GM18909 (cell line): ENCODE data around the gene IFT25.
A peak's percentile ranks its signal among the peaks of the same experiment; 100 is the strongest.

ENCODE experiments used
- ATAC-seq: cut with Tn5 transposase; IDR thresholded peaks from one replicate; pipeline ENCODE4 v1.9.1; 2021; ENCODE audit warnings: mild to moderate bottlenecking; ENCODE audit not compliant: unreplicated experiment, poor library complexity

Gene IFT25

DNA sequence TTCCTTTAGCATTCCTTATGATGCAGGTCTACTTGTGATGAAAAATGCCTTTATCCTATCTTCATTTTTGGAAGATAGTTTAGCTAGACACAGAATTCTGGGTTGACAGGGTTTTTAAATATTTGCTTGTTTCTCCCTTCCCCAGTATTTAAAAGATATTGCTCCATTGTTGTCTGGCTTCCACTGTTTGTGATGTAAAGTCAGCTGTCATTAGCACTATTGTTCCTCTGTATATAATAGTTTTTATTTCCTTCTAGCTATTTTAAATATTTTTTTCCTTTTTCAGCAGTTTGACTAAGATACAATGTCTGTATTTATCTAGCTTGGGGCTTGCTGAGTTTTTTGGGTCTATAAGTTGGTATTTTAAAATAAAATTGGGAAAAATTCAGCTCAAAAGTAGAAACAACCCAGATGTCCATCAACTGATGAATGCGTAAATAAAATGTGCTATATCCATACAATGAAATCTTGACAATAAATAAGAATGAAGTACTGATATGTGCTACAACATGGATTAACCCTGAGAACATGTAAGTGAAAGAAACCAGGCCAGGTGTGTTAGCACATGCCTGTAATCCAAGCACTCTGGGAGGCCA lies 11.2 kb downstream of the IFT25 start:
- ATAC-seq = no peak

DNA sequence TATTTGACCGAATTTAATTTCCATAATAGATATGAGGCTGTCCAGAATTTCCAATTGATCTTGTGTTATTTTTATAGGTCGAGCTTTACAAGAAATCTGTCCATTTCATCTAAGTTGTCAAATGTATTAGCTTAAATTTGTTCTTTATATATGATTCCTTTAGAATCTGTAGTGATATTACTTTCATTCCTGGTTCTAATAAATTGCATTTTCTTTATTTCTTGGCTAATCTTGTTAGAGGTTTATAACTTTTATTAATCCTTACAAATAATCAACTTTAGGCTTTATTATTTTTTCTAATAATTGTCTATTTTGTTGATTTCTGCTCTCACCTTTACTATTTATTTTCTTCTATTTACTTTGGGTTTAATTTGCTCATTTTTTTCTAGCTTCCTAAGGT lies 14.0 kb downstream of the IFT25 start:
- no peak for ATAC-seq

- ATAC-seq = no peak
These were observed 14.6 kb downstream of the IFT25 start for GRCh38 chr1:53930932-53931331.

GRCh38 chr1:53929246-53929960 lies 16.1 kb downstream of the IFT25 start:
- no peak for ATAC-seq

DNA sequence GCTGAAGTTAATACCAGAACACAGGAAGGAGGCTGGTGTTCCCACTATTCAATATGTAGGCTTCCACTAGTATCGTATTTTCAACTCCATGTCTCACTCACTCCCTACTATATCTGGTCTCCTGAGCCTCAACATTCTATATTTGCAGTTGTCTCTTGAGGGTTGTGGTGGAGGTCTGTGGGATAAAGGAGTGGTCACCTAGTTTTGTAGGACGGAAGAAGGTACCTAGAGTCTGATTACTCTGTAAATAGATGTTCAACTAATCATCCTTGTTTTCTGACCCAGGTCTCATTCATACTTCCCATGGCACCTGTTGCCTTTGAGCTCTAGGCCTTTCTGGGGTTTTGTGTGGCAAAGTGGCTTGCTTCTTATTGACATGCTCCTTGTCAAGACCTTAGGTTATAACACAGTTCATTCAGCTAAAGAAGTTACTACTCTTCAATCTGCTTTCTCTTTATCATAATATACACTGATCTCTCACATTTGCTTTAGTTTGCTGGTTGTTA lies 18.1 kb downstream of the IFT25 start:
- no peak for ATAC-seq

DNA sequence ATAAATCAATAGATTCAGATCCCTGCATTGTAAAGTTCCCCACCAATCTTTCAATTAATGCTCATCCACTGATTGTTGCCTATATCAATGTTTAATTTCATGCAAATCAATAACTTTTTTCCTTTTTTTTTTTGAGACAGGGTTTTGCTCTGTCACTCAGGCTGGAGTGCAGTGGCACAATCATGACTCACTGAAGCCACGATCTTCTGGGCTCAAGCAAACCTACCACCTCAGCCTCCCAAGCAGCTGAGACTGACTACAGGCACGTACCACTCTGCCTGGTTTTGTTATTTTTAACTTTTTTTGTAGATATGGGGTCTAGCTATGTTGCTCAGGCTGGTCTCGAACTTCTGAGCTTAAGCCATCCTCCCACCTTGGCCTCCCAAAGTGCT lies 25.8 kb downstream of the IFT25 start:
- ATAC-seq = no peak

DNA sequence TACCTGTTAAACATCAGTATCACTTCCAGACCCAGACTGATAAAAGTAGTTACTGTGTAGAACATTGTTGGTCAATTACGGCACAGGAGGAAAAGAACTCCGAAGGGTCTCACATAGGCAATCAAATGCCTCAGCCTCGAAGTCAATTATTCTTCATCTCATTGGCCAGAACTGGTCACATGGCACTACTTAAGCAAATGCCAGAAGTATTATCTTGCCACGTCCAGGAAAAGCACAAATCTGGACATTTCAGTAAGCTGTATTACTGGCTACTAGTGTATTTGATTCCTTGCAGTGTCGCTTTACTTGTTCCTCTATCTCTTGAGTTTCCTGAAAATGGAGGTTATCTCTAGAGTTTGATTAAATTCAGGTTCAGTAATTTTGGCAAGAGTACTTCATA lies 27.2 kb downstream of the IFT25 start:
- ATAC-seq = no peak

DNA sequence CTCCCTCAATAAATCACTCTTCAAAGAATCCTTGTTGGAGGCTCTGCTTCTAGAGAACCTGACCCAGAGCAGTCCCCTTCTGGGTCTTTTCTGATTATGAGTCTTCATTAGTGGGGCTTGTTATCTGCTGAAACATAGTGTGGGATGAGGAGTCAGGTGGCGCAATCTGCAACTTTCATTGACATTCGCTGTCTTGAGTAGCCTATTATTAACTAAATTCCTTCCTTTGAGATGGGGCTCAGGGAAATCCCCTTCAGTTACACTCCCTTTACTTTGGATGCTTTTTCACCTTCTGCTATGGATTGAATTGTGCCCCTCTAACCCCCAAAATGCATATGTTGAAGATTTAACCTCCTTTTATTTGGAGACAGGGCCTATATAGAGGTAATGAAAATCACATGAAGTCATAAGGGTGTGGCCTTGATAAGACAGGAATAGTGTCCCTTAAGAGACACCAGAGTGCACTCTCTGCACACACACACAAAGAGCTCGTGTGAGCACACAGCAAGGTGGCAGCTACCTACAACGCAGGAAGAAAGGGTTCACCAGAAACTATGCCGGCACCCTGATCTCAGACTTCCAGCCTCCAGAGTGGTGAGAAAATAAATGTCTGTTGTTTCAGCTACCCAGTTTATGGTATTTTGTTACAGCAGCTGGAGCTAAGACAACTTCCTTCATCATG lies 32.0 kb downstream of the IFT25 start:
- ATAC-seq = no peak

DNA sequence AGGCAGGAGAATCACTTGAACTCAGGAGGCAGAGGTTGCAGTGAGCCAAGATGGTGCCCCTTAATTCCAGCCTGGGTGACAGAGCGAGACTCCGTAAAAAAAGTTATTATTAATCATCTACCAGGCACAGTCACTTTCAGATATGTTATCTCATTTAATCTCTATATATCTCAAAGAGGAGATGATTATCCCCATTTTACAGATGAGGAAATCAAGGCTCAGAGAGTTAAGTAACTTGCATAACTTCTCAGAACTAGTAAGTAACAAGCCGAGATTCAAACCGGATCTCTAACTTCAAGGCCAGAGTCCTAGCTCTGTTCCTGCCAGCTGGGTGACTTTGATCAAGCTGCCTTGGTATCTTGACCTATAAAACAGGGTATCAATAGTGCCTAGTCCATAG lies 34.1 kb downstream of the IFT25 start:
- no peak for ATAC-seq

DNA sequence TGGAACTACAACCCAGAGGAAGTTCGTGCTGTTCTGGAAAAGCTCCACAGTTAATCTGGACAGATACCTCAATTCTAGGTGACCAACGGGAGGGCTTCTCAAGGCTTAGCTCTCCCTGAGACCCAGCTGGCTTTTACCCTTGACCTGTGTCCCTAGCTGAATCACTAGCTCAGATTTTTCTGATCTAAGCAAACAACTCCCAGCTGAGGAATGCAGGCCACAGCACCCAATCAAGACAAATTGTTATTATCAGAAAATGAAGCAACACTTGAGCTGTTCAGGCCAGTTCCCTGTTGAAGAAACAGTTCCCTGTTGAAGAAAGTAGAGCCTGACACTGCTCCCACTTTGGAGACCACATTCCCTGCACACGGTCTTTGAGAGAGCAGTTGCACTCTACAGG lies 35.6 kb downstream of the IFT25 start:
- no peak for ATAC-seq

DNA sequence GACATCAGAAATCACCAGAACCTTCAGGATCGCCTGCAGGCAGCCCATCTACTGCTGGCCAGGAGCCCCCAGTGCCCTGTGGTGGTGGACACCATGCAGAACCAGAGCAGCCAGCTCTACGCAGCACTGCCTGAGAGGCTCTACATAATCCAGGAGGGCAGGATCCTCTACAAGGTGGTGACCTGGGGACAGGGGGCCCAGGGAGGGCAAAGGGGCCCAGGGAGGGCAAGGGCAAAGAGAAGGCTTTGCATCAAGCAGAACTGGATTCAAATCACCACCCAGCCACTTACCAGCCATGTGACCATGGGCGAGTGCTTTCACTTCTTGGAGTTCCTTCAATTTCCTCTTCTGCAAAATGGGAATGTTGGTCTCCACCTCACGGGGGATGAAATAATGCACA lies 39.4 kb downstream of the IFT25 start:
- ATAC-seq = no peak

DNA sequence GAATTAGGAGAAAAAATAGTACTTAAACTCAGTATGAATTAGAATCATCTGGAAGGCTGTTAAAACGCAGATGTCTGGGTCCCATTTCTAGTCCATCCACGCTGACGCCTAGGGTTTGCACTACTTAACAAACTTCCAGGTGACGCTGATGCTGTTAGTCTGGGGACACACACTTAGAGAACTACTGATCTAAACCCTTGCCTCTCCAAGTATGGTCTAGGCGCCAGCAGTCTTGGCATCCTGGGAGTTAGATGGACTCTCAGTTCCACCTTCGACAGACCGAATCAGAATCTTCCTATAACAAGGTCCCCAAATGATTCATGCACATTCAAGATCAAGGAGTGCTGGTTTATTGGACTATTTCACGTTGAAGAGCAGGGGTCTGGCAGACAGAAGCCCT lies 40.0 kb downstream of the IFT25 start:
- ATAC-seq = no peak

GRCh38 chr1:53902235-53903138 lies 43.0 kb downstream of the IFT25 start:
- no peak for ATAC-seq

DNA sequence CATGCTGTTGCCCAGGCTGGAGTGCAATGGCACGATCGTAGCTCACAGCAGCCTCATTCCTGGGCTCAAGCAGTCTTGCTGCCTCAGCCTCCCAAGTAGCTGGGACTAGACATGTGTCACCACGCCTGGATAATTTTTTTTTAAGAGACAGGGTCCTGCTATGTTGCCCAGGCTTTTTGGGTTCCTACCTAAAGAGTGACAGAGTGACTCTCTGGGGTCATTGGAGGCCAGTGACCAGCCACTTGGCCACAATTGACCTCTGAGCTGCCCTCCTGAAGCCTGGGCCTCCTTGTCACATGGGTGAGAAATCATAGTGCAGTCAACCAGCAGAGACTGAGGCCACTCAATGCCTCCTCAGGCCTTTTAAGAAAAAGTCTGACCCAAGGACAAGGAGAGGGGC lies 45.8 kb downstream of the IFT25 start:
- ATAC-seq = no peak

DNA sequence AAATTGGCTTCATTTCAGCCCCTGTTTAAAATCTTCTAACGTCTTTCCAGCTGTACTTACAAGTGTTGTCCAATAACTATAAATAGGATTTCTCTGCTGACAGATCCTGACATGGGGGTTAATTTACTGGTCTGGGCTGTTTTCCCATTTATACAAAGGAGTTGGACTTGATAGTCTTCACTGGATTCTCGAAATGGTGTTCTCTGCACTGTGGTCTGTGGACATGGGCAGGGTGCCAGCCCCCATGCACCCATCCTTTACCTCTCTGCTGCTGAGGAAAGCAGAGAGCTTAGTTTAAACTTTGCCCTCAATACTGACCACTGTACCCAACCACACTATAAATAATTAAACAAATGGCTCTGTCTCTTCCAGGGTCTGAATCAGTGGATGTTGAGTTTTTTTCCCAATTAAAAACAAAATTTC lies 46.3 kb downstream of the IFT25 start:
- ATAC-seq = peak; percentile 64

GRCh38 chr1:53896635-53897229 lies 48.8 kb downstream of the IFT25 start:
- ATAC-seq = no peak

- ATAC-seq = no peak
These were observed 50.1 kb downstream of the IFT25 start for GRCh38 chr1:53895421-53895820.

GRCh38 chr1:53894644-53895043 lies 50.9 kb downstream of the IFT25 start:
- ATAC-seq = no peak

DNA sequence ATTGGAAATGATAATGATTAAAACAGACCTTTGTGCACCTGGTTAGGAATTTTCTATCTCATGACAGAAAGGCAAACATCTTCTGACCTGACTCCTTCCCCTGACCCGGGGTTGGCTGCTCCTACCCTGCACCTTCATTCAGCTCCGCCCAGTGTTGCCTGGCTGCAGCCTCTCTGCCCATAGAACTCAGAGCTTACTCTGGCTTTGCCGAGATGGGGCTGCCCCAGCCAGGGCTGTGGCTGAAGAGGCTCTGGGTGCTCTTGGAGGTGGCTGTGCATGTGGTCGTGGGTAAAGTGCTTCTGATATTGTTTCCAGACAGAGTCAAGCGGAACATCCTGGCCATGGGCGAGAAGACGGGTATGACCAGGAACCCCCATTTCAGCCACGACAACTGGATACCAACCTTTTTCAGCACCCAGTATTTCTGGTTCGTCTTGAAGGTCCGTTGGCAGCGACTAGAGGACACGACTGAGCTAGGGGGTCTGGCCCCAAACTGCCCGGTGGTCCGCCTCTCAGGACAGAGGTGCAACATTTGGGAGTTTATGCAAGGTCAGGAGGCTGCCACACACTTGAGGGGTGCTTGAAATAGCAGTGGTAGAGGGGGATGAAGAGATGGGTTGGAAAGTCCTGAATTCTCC lies 51.4 kb downstream of the IFT25 start, which contains the start of gene DIO1:
TSS of gene DIO1 (plus strand) at position 189 of the 638 bp plus-strand sequence. CDS start at position 213, 24 bp downstream.
- ATAC-seq = no peak

DNA sequence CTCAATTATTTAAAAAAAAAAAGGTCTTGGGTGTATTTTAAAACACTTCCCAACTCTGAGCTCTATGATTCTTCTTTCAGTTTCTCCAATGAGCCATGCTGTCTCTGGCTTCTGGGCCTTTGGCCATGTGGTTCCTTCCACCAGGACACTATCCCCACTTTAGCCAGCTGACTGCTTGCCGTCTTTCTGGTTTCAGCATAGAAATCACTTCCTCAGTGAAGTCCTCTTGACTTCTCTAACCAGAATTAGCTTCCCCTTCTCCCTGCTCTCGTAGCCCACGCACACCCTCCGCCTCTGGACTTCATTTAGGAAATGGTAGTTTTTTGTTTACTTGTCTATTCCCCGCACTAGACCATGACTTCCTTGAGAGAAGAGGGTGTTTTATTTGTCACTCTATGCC lies 52.6 kb downstream of the IFT25 start:
- ATAC-seq = no peak
